Fibroblast of skin of left biceps (primary cell): Measurements from ENCODE around the gene SV2A.
"Not testable (repeated sequence)": the region's sequence is repeated elsewhere in the genome, so short reads cannot be mapped to it uniquely, and the experiment has no call there.

Source experiments
- DNase-seq, 2 experiments: peaks; one replicate each; pipeline ENCODE4 v3.0.0-alpha.2; 2013; ENCODE audit warnings: low read depth in 2 of 2

SV2A gene

DNA sequence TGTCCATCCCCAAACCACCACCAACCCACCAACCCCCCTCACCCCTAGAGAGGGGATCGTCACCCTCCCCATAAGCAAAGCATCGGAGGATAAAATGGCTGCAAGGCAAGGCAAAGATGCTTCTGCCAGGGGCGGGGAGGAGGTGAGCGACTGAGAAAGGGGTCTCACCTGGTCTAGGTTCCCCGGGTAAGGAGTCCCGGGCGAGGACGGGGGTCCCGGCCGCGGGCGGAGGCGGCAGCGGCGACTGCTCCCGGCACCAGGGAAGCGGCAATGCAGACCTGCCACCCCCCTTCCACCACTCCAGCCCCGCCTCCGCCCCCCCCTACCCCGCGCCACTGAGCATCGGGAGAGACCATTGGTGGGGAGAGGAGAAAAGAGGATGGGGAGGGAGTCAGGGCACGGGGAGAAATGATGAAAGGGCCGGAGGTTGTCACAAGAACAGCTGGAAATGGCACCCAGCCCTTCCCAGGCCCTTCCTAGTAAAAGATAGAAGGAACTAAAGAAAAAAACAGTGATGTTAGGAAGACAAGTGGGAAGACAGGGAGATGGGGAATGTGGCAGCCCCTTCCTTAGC lies at the start of gene SV2A:
Gene SV2A, minus strand, starts transcription at position 274 of the 574 bp plus-strand sequence. CDS start 4,004 bp downstream, outside the sequence.
- DNase-seq, result peak in 1 of 2 experiments; percentile 24

DNA sequence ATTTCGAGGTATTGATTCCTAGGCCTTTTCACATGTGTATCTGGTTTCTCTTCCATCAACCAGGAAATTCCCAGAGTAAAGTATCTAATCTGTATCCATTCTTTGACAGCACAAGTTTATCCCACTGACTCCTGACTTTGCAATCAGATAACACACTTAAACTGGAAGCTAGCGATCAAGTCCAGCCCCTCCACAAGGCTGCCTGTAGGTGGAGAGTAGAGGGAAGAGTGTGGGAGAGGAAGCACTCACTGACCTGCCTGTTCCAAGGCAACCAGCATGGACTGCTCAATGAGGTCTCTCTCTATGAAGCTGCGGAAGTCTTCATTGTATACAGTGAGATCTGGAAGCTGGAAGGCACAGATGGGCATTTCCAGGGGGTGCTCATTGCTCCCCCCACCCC lies 49.4 kb upstream of the SV2A start:
- DNase-seq, result no peak

DNA sequence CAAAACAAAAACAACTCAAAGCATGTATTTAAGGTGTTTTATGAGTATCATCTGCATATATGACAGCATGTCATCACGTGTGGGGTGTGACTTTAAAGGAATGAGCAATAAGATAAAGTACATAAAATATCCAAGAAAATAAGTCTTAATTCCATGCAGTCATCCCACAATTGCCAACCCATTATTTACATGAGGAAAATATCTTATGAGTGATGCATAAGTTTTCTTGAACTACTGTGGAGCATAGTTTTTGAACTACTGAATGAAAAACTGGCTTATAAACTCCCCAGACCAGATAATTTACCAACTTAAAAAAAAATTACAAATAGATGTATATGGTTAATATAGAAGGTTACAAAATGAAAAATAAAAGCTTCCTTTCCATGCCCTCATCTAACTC lies 48.8 kb upstream of the SV2A start:
- no peak for DNase-seq

DNA sequence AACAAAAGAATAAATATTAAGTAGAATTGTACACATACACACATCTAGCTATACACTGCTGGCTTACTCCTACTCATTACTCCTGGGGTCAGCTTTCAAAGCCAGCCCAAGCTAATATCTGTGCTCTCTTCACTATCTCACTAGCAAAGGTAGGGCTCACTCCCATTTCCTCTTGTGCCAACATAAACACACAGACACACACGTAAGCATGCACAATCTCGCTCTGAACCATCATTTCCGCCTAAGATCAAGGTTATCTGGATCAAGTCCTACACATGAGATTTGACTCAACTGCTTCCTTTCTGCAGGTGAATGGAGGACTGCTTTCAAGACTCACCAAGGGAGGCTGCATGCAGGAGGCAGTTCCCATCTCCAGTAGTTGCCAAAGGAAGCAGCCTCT lies 47.8 kb upstream of the SV2A start:
- no peak for DNase-seq

GRCh38 chr1:149963358-149963757 lies 45.7 kb upstream of the SV2A start:
- DNase-seq, result no peak

DNA sequence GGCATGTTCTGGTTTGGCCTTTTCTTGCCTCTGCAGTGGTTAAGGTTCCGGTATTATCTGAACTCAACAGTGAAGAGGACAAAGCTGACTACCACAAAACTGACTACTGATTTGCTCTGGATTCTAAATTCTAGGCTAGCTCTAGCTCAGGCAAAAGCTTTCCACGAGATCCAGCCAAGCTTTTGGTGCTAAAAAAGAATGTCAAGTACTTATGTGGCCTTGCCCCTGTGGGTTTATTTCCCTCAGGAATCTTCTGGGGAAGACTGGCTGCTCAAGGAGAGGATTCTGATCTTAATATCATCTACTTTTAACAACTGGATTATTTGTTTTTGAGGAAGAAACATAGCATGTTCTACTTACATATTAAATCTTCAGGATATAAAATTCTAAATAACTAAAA lies 45.1 kb upstream of the SV2A start:
- DNase-seq, result no peak

DNA sequence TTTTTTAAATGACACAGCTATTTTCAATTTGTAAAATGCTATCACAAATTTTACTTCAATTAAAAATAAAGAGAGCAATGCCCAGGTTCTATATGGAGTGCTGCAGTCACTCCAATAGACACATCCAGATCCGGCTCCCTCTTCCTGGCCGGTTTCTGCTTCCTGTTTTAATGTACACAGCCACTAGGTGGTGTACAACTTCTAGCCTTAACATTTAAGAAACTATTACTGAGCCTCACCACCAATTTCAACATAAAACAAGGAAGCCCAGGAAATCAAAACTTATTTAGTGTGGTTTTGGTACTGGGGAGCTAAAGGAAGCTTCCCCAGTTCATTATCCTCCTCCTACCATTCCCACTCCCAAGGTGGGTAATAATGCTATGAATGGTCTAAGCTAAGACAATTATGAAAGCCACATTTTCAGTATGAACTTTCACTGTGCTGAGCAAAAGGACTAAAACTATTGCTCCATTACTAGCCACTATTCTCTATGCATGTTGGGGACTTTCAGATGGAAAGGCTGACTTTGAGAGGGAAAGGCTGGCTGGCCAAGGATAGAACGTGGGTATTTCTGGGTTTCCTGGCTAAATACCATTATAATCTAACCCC lies 44.5 kb upstream of the SV2A start:
- DNase-seq, result peak; percentile 43 to 55

DNA sequence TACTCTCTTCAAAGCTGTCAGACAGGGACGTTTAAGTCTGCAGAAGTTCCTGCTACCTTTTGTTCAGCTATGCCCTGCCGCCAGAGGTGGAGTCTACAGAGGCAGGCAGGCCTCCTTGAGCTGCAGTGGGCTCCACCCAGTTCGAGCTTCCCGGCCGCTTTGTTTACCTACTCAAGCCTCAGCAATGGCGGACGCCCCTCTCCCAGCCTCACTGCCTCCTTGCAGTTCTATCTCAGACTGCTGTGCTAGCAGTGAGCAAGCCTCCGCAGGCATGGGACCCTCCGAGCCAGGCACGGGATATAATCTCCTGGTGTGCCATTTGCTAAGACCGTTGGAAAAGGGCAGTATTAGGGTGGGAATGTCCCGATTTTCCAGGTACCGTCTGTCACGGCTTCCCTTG lies 39.9 kb upstream of the SV2A start:
- DNase-seq, result not testable (repeated sequence)

GRCh38 chr1:149949911-149950310 lies 32.3 kb upstream of the SV2A start:
- no peak for DNase-seq

GRCh38 chr1:149945206-149945605 lies 27.6 kb upstream of the SV2A start:
- no peak for DNase-seq

- DNase-seq, result no peak
Observed at GRCh38 chr1:149942885-149943284, 25.2 kb upstream of the SV2A start.

GRCh38 chr1:149942207-149942606 lies 24.6 kb upstream of the SV2A start:
- DNase-seq, result no peak

- no peak for DNase-seq
Observed at GRCh38 chr1:149940427-149940826, 22.8 kb upstream of the SV2A start.

DNA sequence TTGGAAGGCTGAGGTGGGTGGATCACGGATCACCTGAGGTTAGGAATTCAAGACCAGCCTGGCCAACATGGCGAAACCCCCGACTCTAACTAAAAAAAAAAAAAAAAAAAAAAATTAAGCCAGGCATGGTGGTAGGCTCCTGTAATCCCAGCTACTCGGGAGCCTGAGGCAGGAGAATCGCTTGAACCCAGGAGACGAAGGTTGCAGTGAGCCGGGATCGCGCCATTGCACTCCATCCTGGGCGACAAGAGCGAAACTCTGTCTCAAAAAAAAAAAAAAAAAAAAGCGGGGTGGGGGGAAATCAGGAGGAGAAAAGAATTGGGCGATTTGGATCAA lies 21.0 kb upstream of the SV2A start:
- not testable (repeated sequence) for DNase-seq

GRCh38 chr1:149937759-149938158 lies 20.1 kb upstream of the SV2A start:
- no peak for DNase-seq

DNA sequence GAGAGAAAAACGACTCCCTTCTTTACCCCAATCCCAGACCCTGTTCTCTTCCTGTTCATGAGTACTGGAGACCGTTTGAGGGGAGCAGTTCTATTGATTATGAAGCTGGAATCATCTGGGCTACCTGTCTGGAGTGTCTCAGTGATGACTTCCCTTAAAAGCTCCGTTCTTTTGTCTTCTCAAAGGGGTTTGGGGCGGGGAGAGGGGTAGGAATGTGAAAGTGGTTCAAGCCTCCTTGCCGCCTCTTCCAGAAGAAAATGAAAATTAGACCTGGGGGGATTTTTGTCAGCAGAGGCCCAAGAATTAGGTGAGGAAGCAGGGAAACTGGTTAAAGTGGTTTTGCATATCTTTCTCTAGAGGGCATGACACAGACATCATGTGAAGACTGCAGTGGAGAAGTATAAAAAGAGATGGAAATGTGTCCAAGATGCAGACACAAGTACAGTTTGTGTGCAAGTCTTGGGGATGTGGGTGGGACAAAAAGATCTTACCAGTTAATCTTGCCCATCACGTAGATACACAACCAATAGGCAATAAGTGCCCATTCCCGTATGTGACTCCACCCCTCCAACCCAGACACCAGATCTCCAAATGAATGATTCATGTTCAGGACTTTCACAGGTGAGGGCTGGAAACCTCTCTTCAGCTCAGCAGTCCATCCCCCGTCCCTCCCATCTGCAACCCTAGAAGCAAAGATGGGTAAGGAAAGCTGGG lies 19.5 kb upstream of the SV2A start:
- no peak for DNase-seq

DNA sequence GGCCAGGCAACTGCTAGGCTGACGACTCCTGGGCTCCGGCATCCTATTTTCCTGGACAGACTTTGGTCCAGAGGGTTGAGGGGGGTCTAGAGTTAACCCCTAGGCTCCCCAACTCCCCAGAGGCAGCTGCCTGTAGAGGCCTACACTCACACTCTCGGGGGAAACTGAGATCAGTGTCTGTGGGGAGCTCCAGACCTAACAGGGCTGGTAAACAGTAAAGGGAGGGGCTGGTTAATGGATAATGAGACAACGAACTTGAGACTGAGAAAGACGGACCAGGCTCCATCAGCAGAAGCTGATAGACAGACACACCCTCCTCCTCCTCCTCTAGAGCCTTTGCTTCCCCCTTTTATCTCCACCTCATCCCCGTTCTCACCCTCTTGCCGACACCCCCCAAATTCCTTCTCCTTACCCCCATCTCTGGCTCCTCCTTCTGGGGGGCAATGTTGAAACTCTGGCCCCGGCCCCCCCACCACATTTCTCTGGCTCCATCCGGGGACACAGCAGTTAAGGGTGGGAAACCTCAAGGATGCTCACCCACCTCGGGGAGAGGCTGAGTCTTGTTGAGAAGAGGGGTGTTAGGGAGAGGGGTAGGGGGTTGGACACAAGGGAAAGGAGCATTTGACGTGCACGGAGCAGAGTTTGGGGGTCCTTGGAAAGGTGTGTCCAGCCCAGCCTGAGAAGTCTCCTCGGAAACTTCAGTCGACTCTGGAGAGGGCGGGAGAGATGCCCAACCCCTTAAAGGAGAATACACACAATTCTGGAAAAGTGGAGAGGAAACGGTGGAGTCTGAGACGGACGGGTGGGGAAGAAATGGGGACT lies 18.7 kb upstream of the SV2A start, which contains the start of gene MTMR11:
Gene MTMR11, minus strand, starts transcription at position 710 of the 822 bp plus-strand sequence. Its CDS starts 232 bp downstream, at position 478.
- DNase-seq, result no peak

- no peak for DNase-seq
Observed at GRCh38 chr1:149934356-149934755, 16.7 kb upstream of the SV2A start.

- DNase-seq, result no peak
Observed at GRCh38 chr1:149933208-149933607, 15.6 kb upstream of the SV2A start.

DNA sequence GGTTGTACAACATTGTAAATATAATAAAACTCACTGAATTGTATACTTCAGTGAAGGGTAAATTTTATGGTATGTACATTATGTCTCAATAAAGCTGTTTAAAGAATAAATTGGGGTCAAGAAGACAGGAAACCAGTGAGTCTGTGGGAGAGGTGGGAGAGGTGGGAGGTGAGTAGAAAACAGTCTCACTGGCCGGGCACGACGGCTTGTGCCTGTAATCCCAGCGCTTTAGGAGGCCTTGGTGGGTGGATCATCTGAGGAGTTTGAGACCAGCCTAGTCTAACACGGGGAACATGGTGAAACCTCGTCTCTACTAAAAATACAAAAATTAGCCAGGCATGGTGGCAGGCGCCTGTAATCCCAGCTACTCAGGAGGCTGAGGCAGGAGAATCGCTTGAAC lies 14.8 kb upstream of the SV2A start:
- no peak for DNase-seq

DNA sequence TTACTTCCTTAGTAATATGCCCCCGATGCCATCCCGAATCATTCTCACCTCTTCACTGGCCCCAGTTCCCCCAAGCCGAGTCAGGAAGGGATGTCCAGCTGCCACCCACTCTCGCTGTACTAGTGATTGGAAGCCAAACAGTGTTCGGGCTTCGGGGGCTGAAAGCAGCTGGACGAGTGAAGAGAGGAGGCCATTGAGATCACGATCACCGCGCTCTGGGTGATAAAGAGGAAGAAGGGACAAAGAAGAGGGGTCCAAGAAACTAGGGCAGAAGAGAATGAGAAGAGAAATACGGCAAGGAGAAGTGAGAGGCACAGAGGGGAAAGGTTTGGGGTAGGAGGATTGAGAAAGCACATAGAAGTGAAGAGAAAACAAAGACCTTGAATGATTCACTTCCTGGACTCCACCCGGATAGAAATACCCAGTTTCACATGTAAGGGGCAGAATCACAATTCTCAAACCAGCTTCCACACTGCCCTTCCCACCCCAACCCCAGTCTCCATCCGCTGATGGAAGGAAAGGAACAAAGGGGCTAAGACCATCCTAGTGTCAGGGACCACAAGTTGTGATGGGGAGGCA lies 13.7 kb upstream of the SV2A start:
- no peak for DNase-seq

GRCh38 chr1:149929856-149930255 lies 12.2 kb upstream of the SV2A start:
- no peak for DNase-seq
